Hematopoietic multipotent progenitor cell (in vitro differentiated cells): ENCODE results near the gene HSPBP1. TPM values are rescaled to one million over a fixed set of nuclear protein-coding genes. Genes with fewer than 3 reads are reported as not detected.

Experiments used
- DNase-seq, 3 donors: peaks; one replicate each; pipeline ENCODE4 v3.0.0-alpha.2; 2011 to 2015; ENCODE audit warnings: low read depth in 2 of 3, low spot score in 2 of 3
- small RNA-seq: library from RNA; depleted of rRNA; stranded (forward); fragments of <200 nt; gene quantifications from one replicate; pipeline ENCODE3, GENCODE V24; 2012
- total RNA-seq: library from RNA; depleted of rRNA; stranded (reverse); fragments of >200 nt; gene quantifications from one replicate; pipeline ENCODE4 v1.2.3, GENCODE V29; 2012

The HSPBP1 gene
- total RNA-seq, 1 donor, result 50.4 TPM

- no peak for DNase-seq
These were observed 56.4 kb downstream of the HSPBP1 start for GRCh38 chr19:55223291-55224037.

DNA sequence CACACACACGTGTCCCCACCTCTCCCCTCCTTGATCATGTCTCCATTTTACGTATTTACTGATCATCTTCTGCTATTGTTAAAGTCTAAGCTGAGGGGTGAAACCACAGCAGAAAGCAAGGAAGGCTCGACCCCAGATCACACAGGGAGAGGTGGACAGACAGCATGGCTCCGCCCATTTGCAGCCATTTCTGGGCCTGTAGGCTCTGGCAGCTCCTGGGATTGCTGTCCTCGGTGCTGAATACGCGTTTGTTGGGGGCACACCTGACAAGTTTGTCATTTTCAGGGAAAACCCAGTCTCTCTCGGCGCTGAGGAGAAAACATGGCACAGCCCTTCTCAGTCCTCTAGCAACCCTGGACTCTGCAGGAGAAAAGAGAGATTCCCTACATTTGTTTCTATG lies 59.4 kb downstream of the HSPBP1 start:
- DNase-seq, result no peak

DNA sequence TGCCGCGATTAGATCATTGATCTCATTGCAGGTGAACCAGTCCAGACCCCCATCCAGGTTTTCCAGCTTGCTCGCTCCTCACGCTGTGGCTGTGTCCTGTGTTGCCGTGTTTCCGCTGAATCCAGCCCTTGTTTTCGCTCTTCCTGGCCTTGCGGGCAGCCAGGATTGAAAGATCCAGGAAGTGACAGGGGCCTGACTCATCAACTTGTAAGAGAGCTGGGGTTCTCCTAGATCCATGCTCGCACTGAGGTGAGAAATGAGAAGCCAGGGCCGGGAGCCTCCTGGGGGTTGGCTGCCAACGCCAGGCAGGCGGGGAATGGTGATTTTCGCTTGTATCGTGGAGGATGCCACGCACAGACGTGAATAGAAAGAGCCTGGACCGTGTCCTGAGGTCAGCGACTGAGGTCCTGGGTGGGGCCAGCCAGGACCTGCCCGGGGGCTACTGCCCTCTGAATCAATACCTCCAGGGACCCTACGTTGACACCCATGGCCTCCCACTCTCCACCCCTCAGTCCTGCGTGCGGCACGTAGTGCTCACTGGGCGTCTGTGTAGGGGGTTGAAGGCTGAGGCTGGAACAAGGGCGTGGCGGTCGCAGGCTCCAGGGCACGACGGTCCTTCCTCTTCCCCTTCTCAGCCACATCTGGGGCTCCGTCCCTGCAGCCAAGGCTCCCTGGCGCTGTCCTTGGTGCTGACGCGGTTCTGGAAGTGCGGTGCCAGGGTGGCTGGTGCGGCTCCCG lies 63.3 kb downstream of the HSPBP1 start:
- DNase-seq, result peak in 2 of 3 donors; percentile 90 to 92

GRCh38 chr19:55213547-55213946 lies 66.4 kb downstream of the HSPBP1 start:
- DNase-seq, result no peak

- peak in 1 of 3 donors; percentile 16 for DNase-seq
These were observed 67.5 kb downstream of the HSPBP1 start for GRCh38 chr19:55212447-55212846.

Small RNA genes lying within 50 kb of the gene (small RNA-seq; reads per million reads assigned to genes)
- gene MIR6802 (not detected), gene MIR6803 (not detected), gene MIR6804 (not detected)

Other genes starting within 250 kb of the HSPBP1 start
- 0.54 TPM for gene GP6, start 241.8 kb downstream of the HSPBP1 start, total RNA-seq
- gene RDH13, start 217.0 kb downstream of the HSPBP1 start, total RNA-seq, result 21.8 TPM
- gene EPS8L1, start 204.2 kb downstream of the HSPBP1 start, total RNA-seq, result 1.3 TPM
- 43.4 TPM for gene PPP1R12C, start 162.5 kb downstream of the HSPBP1 start, total RNA-seq
- not detected for gene TNNT1, start 130.9 kb downstream of the HSPBP1 start, total RNA-seq
- not detected for gene TNNI3, start 122.4 kb downstream of the HSPBP1 start, total RNA-seq
- gene DNAAF3, start 113.5 kb downstream of the HSPBP1 start, total RNA-seq, result 1.3 TPM
- 0.54 TPM for gene SYT5, start 99.8 kb downstream of the HSPBP1 start, total RNA-seq
- under 0.01 TPM for gene PTPRH, start 70.6 kb downstream of the HSPBP1 start, total RNA-seq
- gene TMEM86B, start 51.3 kb downstream of the HSPBP1 start, total RNA-seq, result 12.4 TPM
- gene PPP6R1, start 21.1 kb downstream of the HSPBP1 start, total RNA-seq, result 307 TPM
- gene BRSK1, start 3.9 kb upstream of the HSPBP1 start, total RNA-seq, result 3.5 TPM
- 5.4 TPM for gene TMEM150B, start 45.2 kb upstream of the HSPBP1 start, total RNA-seq
- 22.4 TPM for gene KMT5C, start 59.8 kb upstream of the HSPBP1 start, total RNA-seq
- gene COX6B2, start 74.6 kb upstream of the HSPBP1 start, total RNA-seq, result 0.27 TPM
- gene GARIN5B, start 83.2 kb upstream of the HSPBP1 start, total RNA-seq, result not detected
- 0.27 TPM for gene IL11, start 90.4 kb upstream of the HSPBP1 start, total RNA-seq
- gene TMEM190, start 96.7 kb upstream of the HSPBP1 start, total RNA-seq, result not detected
- 2.7 TPM for gene TMEM238, start 104.2 kb upstream of the HSPBP1 start, total RNA-seq
- 2,604 TPM for gene RPL28, start 105.8 kb upstream of the HSPBP1 start, total RNA-seq
- gene UBE2S, start 127.7 kb upstream of the HSPBP1 start, total RNA-seq, result 26.7 TPM
- gene SHISA7, start 163.2 kb upstream of the HSPBP1 start, total RNA-seq, result under 0.01 TPM
- gene ISOC2, start 181.5 kb upstream of the HSPBP1 start, total RNA-seq, result 63.3 TPM
- gene C19orf85, start 184.6 kb upstream of the HSPBP1 start, total RNA-seq, result not detected
- gene ZNF628, start 196.5 kb upstream of the HSPBP1 start, total RNA-seq, result 8.3 TPM
- gene NAT14, start 205.1 kb upstream of the HSPBP1 start, total RNA-seq, result 12.7 TPM
- 0.27 TPM for gene SSC5D, start 208.3 kb upstream of the HSPBP1 start, total RNA-seq